GM21619 (cell line): Measurements from ENCODE around the gene PLPP7.
"Not testable (repeated sequence)": the region's sequence is repeated elsewhere in the genome, so short reads cannot be mapped to it uniquely, and the experiment has no call there.

ENCODE experiments used
- ATAC-seq: cut with Tn5 transposase; IDR thresholded peaks from one replicate; pipeline ENCODE4 v1.9.1; 2021; ENCODE audit not compliant: unreplicated experiment

The PLPP7 gene

GRCh38 chr9:131289301-131290035 lies at the start of gene PLPP7:
PLPP7 (plus strand) TSS chr9:131289723; CDS start chr9:131289998, 275 bp downstream.
- no peak for ATAC-seq

DNA sequence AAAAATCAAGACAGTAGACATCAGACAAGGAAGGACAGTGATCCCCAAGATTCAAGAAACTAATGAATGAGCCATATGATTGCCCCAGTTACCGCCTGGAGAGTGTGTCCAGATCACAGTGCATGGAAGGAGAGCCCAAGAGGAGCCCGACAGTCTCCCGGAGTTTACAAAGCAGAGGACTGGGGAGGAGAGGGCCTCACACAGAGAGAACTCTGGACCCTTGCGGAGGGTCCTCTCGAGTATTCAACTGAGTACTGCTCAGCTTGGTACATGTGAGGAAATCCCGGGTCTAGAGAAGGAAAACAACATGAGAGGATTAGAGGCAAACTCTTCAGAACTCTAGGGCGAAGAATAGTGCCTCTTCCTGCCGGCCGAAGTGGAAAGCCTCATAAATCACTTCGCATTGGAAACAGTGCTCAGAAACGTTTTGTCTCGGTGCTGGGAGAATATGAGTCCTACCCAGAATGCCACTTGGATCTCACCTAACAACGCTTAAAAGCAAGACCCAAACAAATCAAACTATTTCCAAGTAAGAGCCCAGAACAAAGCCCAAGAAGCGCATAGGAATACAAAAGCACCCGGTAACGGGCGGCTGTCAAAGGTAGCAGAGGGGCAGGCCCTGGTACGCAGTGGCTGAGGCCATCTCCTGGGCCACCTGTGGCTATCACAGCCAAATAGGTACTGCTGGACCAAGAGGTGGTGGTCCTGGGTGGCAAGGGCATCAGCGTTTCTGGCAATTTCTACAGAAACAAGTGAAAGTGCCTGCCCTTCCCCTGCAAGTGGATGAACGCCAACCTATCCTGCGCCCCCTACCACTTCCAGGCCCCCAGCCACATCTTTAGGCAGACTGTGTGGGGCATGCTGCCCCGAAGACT lies 49.2 kb upstream of the PLPP7 start:
- ATAC-seq, result no peak

DNA sequence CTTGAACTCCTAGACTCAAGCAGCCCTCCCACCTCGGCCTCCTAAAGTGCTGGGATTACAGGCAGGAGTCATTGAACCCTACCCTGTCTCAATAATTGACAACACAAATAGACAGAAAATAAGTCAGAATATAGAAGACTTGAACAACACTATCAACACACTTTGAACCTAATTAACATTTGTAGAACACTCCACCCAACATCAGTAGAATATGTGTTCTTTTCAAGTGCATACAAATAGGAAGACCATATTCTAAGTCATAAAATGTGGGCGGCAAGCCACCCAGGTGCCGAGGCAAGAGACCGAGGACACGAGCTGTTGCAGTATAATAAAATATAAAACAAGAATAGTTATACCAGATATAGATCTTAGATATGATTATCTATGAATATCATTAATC lies 45.2 kb upstream of the PLPP7 start:
- not testable (repeated sequence) for ATAC-seq

GRCh38 chr9:131246618-131247017 lies 42.9 kb upstream of the PLPP7 start:
- no peak for ATAC-seq

DNA sequence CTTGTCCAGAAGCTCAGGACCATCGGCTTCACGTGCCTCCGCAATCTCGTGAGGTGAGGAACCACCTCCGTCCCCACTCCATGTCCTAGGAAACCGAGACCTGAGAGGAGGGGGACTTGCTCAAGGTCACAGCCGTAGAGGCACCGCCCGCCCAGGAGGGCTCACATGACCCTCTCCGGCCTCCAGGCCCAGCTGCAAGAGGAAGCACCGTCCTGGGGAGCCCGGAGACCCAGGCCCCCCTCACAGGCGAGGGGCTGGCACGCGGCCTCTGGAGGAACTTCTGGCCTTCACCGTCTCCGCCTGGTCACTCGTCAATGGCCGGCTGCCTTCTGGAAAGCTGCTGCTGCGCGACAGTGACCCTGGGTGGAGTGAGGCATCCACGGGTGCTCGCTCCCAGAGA lies 37.4 kb upstream of the PLPP7 start:
- peak; percentile 7 for ATAC-seq

- no peak for ATAC-seq
These were observed 35.5 kb upstream of the PLPP7 start for GRCh38 chr9:131253891-131254491.

DNA sequence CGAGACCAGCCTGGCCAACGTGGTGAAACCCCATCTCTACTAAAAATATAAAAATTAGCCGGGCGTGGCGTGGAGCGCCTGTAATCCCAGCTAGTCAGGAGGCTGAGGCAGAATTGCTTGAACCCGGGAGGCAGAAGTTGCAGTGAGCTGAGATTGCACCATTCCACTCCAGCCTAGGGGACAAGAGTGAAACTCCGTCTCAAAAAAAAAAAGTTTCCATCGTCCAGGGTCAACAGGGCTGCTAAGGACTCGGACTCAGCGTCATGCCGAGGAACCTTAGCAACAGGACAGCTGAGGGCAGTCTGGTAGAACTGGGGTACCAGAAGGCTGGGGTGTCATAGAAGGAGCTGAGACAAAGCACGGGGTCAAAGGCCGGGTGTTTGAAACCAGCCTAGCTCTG lies 34.9 kb upstream of the PLPP7 start:
- no peak for ATAC-seq

DNA sequence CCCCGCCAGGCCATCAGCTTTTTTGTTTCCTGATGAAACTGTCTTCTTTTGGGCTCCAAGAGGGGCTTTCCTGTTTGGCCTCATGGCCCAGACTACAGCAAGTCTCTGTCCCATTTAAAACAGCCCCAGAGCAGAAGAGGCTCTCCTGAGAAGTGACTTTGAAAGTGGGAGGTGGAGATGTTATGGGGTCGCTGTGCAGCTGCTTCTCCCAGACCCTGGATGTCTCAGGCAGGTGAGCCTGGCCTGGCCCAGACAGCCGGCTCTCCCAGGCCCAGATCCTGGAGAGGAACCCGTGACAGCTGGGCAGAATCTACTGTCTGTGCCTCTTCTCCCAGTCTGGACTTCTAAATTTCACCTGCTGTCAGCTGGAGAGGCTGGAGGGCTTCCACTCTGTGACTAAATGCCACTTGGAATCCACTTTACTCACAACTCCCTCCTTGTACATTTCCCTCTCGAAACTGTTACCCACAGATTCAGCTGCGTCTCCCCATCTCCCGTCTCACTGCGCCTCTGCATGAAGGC lies 33.8 kb upstream of the PLPP7 start:
- no peak for ATAC-seq

DNA sequence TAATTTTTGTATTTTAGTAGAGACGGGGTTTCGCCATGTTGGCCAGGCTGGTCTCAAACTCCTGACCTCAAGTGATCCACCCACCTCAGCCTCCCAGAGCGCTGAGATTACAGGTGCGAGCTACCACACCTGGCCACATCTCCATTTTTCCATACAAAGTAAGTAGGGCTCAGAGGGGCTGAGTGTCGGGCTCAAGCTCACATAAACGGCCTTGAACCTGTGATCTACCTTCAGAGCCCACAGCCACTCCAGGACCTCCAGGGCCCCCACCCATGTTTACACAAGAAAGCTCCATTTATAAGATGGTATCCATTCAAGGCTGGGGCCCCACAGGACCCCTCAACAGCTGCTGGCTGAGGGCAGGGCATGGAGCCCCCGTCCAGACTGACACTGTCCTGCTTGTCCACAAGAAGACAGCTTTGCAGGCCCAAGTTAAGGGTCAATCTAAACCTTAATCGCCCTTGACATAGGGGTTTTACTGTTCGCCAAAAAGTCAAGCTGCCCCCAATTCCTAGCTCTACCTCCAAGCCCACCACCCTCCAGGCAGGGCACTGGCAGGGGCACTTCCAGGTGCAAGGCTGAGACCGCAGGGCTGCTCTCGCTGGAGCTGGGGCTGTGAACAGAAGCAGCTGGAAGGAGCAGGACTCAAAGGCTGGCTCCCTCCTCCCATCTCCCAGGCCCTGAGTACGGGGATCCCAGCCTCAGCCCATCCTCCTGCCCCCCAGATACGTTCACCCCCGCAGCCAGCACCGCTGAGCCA lies 32.1 kb upstream of the PLPP7 start:
- no peak for ATAC-seq

- no peak for ATAC-seq
These were observed 31.3 kb upstream of the PLPP7 start for GRCh38 chr9:131258186-131258585.

- ATAC-seq, result no peak
These were observed 30.7 kb upstream of the PLPP7 start for GRCh38 chr9:131258698-131259431.

GRCh38 chr9:131259432-131259898 lies 30.1 kb upstream of the PLPP7 start:
- no peak for ATAC-seq

GRCh38 chr9:131259916-131260597 lies 29.5 kb upstream of the PLPP7 start:
- no peak for ATAC-seq

DNA sequence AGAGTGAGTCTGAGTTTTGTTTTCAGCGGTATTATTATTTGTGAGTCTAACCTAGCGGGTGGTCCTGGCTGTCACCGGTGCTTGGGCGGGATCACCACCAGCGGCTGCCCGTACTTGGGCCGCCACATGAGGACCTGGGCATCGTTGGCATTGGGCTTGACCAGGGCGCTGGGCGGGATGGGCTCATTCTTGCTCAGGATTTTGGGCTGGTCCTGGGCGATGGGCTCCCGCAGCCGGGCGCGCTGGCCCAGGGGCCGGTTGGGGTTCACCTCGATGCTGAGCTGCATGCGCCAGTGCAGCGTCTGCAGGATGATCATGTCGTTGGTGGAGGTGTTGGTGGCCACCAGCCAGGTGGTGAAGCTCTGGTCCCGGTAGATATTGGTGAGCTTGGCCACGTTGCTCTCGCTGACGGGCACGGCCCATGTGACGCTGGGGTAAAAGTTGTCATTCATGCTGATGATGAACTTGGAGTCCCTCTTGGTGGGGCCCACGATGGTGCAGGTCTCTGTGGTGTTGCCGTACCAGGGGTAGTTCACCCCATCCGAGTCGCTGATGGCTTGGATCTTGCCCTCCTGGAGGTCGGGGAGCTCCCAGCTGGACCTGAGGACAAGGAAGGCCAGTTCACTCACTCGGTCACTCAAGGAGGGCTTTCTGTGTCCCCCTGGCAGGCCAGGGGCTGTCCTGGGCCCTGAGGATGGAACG lies 28.6 kb upstream of the PLPP7 start:
- no peak for ATAC-seq

- ATAC-seq, result no peak
These were observed 27.0 kb upstream of the PLPP7 start for GRCh38 chr9:131262327-131263032.

GRCh38 chr9:131263033-131263343 lies 26.5 kb upstream of the PLPP7 start:
- ATAC-seq, result not testable (repeated sequence)

- ATAC-seq, result no peak
These were observed 25.8 kb upstream of the PLPP7 start for GRCh38 chr9:131263701-131264100.

- no peak for ATAC-seq
These were observed 25.3 kb upstream of the PLPP7 start for GRCh38 chr9:131264231-131264630.
